Measurements from ENCODE around the gene PNPLA6.

PNPLA6 gene

DNA sequence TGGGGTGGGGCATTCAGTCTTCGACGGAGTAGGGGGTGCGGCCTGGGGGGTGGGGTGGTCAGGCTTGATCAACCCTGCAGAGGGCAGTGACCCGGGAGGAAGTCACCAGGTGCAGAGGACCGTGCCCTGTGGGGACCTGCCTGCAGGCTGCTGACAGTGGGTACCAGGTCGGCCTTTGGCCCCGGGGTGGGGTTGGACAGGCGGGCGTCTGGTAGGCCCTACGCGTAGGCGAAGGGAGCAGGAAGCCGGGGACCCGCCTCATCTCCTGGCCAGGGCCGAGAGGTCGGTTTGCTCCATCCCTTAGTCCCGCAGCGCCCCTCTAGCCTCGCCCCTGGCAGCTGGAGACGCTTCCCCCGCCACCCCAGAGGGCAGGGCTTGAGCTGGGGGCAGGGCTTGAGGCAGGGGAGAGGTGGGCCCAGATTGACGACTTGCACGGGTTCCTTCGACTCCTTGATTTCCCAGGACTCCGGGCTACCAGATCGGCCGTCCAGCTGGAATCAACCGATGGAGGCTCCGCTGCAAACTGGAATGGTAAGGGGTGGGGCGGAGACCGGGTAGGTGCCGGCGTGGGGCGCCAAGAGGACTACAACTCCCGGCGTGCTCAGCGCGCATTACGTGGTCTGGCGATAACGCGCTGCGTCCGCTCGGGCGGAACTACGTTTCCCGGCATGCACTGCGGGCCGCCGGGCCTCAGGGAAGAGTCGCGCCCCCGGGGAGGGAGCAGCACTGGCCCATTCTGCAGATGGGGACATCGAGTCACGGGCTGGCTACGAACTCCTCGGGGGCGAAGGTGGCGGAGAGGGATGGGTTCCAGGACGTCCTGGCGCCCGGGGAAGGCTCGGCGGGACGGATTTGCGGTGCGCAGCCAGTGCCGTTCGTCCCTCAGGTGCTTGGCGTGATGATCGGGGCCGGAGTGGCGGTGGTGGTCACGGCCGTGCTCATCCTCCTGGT is at the start of gene PNPLA6:
TSS of gene PNPLA6 (plus strand) at position 671 of the 951 bp plus-strand sequence. CDS start at position 743, 72 bp downstream.
- peak; percentile 98 for DNase-seq (ENCODE audit: low spot score)

DNA sequence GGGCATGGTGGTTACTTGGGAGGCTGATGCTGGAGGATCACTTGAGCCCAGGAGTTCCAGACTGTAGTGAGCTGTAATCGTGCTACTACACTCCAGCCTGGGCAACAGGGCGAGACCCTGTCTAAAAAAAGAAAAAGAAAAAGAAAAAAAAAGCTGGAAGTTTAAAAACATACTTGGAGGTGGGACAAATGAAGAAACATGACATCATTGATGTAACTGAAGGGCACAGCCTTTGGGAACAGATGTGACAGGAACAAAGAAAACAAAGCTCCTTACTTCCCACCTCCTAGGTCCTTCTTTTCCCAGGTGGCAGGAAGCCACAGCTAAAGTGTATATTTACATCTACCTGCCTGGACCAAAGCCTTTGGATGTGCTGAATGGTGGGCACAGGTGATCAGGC is 48.6 kb upstream of the PNPLA6 start:
- no peak for DNase-seq (ENCODE audit: low spot score)

DNA sequence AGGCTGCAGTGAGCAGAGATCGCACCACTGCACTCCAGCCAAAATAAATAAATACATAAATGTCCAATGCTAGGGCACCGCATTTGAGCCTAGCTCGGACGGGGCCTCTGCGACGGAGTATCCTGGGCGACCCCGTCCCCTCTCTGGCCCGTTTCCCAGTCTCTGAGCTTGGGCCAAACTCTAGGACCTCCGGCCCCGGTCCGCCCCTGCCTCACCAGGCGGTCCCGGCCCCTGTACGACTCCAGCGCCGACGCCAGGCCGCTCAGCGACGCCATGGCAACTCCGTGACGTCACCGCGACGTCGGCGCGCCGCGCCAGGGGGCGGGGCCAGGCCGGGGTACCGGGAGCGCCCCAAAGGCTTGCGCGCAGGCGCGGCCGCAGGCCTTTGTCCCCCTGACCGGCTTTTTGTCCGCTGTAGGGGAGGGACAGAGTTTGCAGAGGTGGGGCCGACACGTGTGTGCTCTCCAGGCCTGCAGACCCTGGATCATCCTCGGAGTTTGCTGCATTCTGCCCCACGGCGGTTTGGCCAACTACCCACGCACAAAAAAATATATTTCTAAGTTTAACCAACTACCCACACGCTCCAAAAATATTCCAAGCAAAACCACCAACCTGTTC is 46.7 kb upstream of the PNPLA6 start, which contains the start of gene PEX11G:
TSS of gene PEX11G (minus strand) at position 300 of the 618 bp plus-strand sequence. CDS start at position 275, 25 bp downstream.
- peak; percentile 99 for DNase-seq (ENCODE audit: low spot score)

DNA sequence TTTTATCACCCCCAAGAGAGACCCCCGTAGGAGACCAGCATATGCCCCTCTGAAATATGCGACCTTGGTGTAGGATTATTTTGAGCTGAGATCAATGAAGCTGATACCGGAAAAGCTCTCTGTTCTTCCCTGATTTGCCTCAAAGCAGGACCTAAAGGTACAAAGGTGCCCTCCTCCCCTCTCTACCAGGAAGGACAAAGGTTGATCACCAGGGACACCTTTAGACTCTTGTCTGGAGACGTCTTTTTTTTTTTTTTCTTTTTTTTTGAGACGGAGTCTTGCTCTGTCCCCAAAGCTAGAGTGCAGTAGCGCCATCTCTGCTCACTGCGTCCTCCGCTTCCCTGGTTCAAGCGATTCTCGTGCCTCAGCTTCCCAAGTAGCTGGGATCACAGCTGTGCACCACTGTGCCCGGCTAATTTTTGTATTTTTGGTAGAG is 45.9 kb upstream of the PNPLA6 start:
- DNase-seq (ENCODE audit: low spot score), result no peak

DNA sequence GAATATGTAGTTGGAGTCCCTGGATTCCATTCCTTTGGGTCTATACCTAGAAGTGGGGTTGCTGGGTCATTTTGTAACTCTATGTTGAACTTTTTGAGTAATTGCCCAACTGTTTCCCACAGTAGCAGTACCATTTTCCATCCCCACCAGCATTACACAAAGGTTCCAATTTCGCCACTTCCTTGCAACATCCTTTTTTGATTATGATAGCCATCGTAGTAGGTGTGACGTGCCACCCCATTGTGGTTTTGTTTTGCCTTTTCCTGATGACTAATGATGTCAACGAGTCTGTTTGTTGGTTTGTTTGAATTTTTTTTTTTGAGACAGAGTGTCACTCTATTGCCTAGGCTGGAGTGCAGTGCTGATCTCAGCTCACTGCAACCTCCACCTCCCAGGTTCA is 43.4 kb upstream of the PNPLA6 start:
- DNase-seq (ENCODE audit: low spot score), result peak; percentile 62

DNA sequence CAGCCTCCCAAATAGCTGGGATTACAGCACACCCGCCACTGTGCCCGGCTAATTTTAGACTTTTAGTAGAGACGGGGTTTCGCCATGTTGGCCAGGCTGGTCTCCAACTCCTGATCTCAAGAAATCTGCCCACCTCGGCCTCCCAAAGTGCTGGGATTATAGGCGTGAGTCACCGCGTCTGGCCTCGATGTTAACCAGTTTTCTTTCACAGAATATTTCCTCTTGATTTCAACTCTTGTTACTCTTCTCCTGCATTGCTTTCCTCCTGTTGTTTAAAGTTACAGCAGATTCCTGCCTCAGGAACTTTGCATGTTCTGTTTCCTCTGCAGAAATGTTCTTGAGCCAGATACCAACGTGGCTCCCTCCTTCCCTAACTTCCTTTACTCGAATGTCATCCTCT is 43.0 kb upstream of the PNPLA6 start:
- DNase-seq (ENCODE audit: low spot score), result no peak

DNA sequence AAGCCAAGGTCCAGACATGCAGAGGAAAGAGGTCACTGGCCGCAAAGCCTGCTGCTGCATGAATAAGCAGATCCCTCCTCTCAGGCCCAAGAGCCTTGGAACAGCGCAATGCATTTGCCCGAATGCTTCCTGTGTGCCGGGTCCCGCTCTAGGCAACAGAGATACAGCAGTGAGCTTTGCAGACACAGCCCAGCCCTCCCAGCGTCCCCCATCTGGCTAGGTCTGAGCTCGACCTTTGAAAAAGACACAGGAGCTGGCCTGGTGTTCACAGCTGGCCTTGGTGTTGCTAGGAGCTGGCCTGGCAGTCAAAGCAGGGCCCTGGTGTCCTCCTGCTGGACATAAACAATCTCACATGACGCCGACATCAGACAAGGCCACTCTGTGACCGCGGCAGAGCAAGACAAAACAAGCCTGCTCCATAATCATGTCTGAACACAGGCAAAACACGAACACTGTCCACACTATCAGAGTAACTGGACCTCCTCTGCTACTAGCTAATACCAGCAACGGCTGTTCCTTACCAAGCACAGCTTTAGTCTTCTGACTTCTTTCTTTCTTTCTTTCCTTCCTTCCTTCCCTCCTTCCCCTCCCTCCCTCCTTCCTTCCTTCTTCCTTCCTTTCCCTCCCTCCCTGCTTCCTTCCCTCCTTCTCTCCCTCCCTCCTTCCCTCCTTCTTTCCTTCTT is 41.0 kb upstream of the PNPLA6 start:
- no peak for DNase-seq (ENCODE audit: low spot score)

DNA sequence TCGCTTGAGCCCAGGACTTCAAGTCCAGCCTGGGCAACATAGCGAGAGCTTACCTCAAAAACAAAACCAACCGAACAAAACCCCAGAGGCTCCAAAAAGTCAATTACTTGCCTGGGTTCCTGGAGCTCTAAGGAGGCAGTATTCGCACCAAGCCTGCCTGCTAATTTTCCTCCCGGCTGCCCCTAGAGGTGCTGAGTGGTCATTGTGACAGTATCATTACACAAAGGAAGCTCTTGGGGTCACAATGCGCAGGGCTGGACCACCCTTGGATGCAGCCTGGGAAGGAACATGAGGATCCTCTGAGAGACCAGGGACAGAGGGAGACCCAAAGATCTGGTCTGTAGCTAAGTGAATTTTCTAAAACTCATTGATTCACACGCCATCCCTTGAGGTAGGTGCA is 38.2 kb upstream of the PNPLA6 start:
- DNase-seq (ENCODE audit: low spot score), result peak; percentile 42

DNA sequence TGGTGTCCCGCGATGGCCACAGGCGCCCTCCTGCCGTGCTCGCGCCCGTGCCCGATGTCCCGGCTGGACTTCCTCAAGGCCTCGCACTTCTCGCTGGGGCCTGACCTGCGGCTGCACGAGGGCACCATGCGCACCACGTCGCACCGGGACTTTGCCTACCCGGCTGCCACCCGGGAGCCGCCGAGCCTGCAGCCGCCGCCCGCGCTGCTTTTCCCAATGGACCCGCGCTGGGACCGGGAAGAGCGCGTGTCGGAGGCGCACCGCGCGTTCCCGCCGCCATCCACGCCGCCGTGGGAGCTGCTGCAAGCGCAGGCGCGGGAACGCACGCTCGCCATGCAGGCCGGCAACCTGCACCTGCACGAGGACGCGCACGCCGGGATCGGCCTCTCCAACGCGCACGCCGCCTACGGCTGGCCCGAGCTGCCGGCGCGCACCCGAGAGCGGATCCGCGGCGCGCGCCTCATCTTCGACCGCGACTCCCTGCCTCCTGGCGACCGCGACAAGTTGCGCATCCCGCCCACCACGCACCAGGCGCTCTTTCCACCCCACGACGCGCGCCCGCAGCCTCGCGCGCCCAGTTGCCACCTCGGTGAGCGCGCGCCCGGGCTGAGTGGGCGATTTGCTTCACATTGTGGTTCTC is 34.6 kb upstream of the PNPLA6 start:
- DNase-seq (ENCODE audit: low spot score), result no peak

DNA sequence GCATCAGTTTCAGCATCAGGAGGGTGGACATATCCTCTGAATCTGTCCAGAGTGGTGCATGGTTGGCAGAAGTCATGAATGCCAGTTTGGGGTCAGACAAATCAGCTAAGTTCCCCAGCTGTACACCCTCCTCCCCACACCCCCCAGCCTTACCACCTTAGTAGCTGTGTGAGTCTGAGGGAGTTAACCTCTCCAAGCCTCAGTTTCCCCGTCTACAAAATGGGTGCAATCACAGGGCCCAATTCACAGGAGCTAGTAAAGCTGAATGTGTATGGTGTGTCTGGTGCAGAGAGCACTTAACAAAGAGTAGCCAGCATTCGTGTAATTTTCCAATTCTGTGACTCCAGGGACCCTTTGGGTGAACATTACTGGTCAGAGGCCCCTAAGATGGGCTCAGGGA is 33.0 kb upstream of the PNPLA6 start:
- DNase-seq (ENCODE audit: low spot score), result no peak

DNA sequence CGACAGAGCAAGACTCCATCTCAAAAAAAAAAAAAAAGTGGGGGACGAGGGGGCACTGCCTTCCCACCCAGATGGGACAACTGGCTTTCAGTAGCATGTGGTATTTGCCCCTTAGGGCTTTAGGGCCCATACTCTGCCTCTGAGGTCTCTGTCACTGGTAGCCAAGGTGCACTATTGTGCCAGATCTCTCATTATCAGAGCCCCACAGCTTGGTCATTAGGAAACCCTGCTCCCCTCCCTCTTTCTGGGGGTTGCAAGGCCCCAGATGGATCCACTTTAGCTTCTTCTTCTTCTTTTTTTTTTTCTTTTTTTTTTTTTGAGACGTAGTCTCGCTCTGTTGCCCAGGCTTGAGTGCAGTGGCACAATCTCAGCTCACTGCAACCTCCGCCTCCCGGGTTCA is 30.8 kb upstream of the PNPLA6 start:
- no peak for DNase-seq (ENCODE audit: low spot score)

DNA sequence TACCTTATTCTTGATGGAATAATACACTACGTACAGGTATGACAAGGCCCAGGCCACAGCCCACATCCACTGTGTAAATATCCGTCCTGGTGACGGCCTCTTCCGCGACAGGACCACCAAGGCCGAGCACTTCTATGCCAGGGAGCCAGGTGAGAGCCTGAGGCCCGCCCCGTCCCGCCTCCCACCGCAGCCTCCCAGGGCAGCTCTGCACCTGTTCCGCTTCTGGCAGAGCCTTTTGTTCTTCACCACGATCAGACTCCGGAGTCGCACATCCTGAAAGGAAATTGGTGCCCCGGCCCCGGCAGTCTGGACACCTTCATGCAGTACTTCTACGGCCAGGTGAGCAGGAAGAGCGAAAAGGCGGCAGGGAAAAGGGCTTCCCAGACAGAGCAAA is 30.2 kb upstream of the PNPLA6 start:
- no peak for DNase-seq (ENCODE audit: low spot score)

DNA sequence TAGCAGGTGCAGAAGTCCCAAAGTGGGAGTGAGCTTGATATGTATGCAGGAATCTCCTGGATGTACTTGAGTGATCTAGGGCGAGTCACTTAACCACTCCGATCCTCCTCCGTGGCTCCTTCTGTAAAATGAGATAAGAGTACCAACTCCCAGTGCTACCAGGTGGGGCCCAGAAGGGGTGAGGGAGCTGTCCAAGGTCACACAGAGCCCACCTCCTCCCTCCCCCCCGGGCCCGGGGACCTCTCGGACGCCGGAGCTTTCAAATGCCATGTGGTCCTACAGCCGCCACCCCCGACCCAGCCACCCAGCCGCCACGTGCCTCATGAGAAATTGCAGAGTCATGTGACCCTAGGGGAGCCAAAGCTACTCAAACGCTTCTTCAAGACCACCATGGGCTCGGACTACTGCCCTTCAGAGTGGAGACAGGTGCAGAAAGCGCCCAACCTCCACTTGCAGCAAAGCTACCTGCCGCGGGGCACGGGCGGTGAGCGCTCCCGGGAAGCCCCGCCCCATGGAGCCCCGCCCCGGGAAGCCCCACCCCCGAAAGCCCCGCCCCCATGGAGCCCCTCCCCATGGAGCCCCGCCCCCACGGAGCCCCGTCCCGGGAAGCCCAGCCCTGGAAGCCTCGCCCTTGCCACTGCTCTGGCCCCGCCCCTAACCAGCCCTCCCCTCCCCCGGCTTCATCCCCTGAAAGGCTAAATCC is 29.7 kb upstream of the PNPLA6 start:
- DNase-seq (ENCODE audit: low spot score), result peak; percentile 52

DNA sequence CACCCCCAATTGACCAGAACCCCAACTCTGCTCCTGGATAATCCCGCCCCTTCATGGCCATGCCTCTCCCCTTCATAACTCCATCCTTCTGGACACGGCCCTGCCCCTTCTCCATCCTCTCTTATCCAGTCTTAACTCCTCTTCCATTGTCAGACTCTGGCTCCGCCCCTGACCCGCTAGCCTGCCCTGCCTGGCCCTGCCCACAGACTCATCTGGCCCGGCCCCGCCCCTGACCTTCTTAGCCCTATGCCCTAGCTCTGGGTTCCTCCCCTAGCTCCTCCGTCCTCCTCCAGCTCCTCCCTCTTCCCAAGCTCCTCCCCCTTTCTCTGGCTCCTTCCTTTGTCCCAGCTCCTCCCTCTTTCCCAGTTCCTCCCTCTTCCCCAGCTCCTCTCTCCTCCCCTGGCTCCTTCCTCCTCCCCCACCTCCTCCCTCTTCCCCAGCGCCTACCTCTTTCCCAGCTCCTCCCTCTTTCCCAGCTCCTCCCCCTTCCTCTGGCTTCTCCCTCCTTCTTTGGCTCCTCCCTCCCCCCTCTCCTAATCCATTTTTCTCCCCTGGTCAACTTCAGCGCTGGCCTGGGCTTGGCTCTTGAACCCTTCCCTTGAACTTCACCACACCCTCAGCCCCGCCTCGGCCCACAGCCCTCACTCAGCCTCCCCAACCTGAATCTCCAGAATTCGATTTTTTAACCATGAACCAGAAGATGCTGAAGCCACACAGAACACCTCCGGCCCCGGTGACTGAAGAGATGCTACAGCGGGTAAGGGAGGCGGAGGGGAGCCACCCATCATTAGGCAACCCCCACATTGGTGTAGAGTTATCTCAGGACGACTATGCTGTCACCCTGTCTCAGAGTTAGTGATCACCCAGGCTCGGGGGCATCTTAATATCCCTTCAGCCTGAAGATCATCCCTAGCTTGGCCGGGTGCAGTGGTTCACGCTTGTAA is 28.9 kb upstream of the PNPLA6 start:
- DNase-seq (ENCODE audit: low spot score), result peak; percentile 53

DNA sequence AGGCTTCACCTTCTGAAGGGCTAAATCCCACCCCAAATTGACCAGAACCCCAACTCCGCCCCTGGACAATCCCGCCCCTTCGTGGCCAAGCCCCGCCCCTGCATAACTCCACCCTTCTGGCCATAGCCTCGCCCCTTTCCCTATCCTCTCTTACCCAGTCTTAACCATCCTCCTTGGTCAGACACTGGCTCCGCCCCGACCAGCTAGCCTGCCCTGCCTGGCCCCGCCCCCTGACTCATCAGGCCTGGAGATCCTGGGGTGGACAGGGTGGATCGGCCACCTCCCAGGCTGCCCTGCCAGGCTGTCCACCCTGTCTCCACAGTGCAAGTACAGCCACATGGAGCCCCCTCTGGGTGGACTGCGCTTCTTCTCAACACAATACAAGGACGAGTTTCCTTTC is 27.6 kb upstream of the PNPLA6 start:
- DNase-seq (ENCODE audit: low spot score), result peak; percentile 91

DNA sequence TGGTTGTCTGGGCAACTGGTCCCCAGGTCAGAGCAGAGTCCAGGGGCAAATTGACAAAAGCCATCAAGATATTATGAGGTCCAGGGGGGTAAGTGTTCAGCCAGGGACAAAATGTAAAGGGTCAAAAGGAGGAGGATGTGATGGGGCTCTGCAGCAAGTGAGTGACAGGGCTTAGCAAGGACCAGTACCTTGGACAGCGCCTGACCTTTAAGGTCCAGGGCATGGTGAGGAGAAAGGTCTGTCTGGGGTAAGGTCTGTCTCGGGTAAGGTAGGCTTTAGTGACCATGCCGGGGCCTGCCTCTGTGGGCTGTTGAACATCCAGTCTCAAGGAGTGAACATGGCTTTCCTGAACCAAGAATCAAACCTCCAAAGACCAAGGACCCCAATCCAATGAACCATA is 25.9 kb upstream of the PNPLA6 start:
- DNase-seq (ENCODE audit: low spot score), result no peak

DNA sequence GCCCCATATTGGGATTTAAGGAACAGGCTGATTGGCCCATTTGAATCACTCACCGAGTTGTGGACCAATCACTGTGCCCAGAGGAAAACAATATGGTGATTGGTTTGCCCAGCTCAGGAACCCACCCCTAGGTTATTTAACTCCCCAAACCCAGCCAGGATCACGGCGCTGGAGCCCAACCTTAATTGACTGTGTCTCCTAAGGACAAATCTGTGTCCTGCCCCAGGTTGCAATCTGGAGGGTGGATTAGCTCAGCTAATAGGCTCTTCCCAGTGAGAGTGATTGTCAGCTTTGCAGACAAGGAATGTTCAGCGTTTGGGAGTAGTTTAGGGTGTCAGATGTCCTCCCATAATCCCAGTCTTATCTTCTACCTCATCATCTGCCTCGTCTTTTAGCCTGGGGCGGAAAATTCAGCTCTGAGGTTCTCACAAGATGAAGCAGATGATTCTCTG is 23.1 kb upstream of the PNPLA6 start:
- no peak for DNase-seq (ENCODE audit: low spot score)

DNA sequence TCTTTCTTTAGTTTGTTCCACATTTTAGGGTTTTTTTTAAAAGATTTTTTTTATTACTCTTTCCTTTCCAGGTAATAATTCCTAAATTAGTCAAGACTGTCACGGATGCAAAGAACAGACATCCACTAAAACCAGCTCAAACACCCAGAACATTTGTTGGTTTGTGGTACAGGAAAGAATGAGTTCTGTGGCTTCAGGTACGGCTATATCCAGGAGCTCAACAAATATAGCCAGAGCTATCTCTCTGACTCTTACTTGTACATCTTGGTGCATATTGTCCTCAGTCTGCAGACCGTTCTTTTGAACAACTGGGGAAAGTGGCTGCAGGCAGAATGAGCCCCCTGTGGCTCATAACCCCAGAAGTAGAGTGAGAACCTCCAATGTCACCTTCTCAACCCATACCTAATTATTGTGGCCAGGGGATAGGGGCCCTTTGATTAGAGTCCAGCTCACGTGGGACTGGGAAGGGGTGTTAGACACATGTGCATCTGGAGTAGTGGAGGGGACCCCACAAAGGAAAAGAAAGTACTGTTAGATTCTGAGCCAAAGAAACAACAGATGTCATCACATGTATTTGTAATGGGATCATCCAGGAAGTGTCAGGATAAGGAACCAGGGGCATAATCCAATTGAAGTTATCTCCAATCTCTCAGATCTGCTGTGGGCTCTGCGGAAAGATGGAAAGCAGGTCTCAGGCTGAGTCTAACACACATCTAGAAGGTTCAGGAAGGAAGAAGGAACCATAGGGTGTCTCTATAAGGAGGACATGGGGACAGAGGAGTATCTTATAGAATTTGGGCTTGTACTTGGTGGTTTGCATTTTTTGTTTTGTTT is 21.5 kb upstream of the PNPLA6 start:
- no peak for DNase-seq (ENCODE audit: low spot score)

DNA sequence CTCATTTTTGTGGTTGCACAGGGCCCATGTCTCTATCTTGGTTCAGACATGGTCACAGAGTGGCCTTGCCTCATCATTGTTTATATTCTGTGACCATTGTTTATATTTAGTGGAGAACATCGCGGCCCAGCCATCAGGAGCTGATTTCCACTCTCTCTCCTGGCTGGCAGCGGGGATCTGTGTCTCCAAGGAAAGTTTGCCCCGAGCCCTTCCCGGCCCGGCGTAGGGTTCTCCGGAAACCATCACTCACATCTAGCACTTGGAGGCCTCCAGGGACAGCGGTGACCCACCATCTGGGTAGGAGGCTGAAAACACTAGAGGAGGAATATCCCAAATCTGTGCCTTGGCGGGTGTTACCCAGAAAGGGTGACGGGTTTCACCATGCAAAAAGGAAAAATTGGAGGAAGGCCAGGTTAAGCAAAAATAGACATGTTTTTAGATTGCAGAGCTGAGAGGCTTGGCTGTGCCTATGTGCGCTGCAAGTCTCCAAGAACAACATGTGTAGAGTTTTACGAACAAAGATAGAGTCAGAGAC is 20.3 kb upstream of the PNPLA6 start:
- DNase-seq (ENCODE audit: low spot score), result no peak

Data from AG08395 (cell line).